Measurements from ENCODE around the gene VPS25. TPM values are rescaled to one million over a fixed set of nuclear protein-coding genes. Genes with fewer than 3 reads are reported as not detected.

The VPS25 gene
- 121 to 127 TPM (median 125 TPM) in 5 replicates for total RNA-seq (2022; extraction: Qiagen RNA extraction)

DNA sequence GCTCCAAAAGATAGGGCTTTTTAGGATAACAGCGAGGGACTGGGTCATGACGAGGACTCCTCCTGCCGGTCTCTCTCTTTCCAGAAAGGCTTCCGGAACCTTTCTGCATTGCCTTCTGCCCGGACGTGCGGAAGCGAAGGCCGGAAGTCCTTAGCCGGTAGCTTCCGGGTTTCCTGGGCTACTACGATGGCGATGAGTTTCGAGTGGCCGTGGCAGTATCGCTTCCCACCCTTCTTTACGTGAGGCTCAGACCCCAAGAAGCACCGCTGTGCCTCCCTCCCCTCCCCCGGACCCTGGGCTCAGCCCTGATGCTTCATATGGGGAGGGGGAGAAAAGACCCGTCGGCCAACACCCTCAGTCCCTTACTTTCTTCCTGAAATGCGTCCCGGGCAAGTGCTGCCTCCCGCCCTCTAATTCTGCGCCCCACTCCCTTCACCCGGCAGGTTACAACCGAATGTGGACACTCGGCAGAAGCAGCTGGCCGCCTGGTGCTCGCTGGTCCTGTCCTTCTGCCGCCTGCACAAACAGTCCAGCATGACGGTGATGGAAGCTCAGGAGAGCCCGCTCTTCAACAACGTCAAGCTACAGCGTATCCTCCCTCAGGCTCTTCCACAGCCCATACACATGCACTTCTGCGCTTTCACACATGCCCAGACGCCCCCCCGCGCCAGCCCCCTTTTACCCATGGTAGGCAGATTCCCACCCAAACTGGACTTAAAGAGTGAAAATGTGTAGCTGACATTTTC lies at the start of gene VPS25:
VPS25 (plus strand) TSS at position 160 of the 746 bp plus-strand sequence; CDS start at position 187, 27 bp downstream.

GRCh38 chr17:42744806-42745617 lies 28.2 kb upstream of the VPS25 start, which contains the start of gene EZH1:
Gene EZH1 (minus strand): TSS chr17:42745040. CDS start chr17:42728941, 16,099 bp downstream.

DNA sequence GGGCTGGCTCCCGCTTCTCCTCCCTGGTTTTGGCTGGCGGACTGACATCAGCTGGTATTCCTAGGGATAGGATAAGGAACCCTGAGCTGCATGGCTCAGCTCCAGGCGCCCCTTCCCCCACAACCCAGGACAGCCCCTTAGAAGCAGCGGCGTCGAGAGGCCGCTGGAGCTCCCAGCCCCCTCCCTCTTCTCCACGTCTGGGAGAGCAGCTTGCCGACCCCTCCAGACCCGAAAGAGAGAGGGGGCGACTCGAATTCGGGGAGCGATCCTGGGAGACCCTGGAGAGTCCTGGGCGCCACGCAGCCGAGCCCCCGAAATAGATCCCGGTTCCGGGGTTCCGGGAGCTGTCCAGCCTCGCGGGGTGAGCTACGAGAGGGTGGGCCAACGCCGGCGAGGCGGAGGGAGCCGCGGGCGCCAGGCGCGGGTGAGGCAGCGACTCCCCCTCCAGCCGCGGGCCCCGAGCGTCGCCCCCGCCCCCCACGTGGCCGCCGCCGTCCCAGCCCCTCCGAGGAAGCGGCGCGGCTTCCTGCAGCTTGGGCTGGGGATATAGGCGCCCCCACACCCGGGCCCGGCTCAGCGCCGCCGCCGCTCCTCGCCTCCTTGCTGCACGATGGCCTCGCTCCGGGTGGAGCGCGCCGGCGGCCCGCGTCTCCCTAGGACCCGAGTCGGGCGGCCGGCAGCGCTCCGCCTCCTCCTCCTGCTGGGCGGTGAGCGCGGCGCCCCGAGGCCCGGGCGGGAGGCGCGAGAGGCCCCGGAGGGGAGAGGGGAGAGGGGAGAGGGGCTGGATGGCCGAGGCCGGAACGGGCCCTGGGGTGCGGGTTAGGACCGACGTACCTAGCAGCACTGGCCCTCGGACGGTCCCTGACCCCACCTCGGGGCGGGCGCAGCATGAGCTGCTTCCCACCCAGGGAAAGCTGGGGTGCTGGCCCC lies 12.3 kb upstream of the VPS25 start, which contains the start of gene RAMP2:
RAMP2 (plus strand) TSS at position 576 of the 930 bp plus-strand sequence; CDS start at position 611, 35 bp downstream.

GRCh38 chr17:42779936-42780850 lies 6.9 kb downstream of the VPS25 start, which contains the start of gene WNK4:
Gene WNK4 (plus strand): TSS chr17:42780610. CDS start chr17:42780699, 89 bp downstream.

GRCh38 chr17:42798383-42799380 lies 25.4 kb downstream of the VPS25 start, which contains the start of the genes CNTD1 and COA3:
Gene CNTD1 (plus strand): TSS chr17:42798861. CDS start chr17:42799068, 207 bp downstream.
Gene COA3 (minus strand): TSS chr17:42798704. CDS start chr17:42798681, 23 bp downstream.

Other genes with a start within 250 kb of the VPS25 start
- 35.1 to 46.5 TPM (median 44.1 TPM) in 5 replicates for gene NAGLU, start 237.2 kb upstream of the VPS25 start, total RNA-seq (2022; extraction: Qiagen RNA extraction)
- 0.51 to 1.6 TPM (median 1.3 TPM) in 5 replicates for gene HSD17B1, start 220.5 kb upstream of the VPS25 start, total RNA-seq (2022; extraction: Qiagen RNA extraction)
- 112 to 132 TPM (median 119 TPM) in 5 replicates for gene COASY, start 211.3 kb upstream of the VPS25 start, total RNA-seq (2022; extraction: Qiagen RNA extraction)
- gene MLX, start 206.3 kb upstream of the VPS25 start, total RNA-seq (2022; extraction: Qiagen RNA extraction), result 62.1 to 64.0 TPM (median 63.3 TPM) in 5 replicates
- gene PSMC3IP, start 195.7 kb upstream of the VPS25 start, total RNA-seq (2022; extraction: Qiagen RNA extraction), result 30.1 to 35.0 TPM (median 31.2 TPM) in 5 replicates
- gene RETREG3, start 164.1 kb upstream of the VPS25 start, total RNA-seq (2022; extraction: Qiagen RNA extraction), result 23.7 to 35.2 TPM (median 27.9 TPM) in 5 replicates
- 133 to 144 TPM (median 140 TPM) in 5 replicates for gene TUBG1, start 163.8 kb upstream of the VPS25 start, total RNA-seq (2022; extraction: Qiagen RNA extraction)
- 17.1 to 23.8 TPM (median 20.7 TPM) in 5 replicates for gene TUBG2, start 114.2 kb upstream of the VPS25 start, total RNA-seq (2022; extraction: Qiagen RNA extraction)
- gene PLEKHH3, start 96.5 kb upstream of the VPS25 start, total RNA-seq (2022; extraction: Qiagen RNA extraction), result 11.6 to 16.4 TPM (median 16.0 TPM) in 5 replicates
- 0.28 to 0.36 TPM (median 0.32 TPM) in 5 replicates for gene CCR10, start 91.6 kb upstream of the VPS25 start, total RNA-seq (2022; extraction: Qiagen RNA extraction)
- gene CNTNAP1, start 90.9 kb upstream of the VPS25 start, total RNA-seq (2022; extraction: Qiagen RNA extraction), result 4.7 to 5.9 TPM (median 5.5 TPM) in 5 replicates
- 8.2 to 12.3 TPM (median 11.9 TPM) in 5 replicates for gene EZH1, start 28.4 kb upstream of the VPS25 start, total RNA-seq (2022; extraction: Qiagen RNA extraction)
- gene RAMP2, start 12.2 kb upstream of the VPS25 start, total RNA-seq (2022; extraction: Qiagen RNA extraction), result 0.75 to 1.2 TPM (median 1.0 TPM) in 5 replicates
- 1.0 to 1.7 TPM (median 1.2 TPM) in 5 replicates for gene WNK4, start 7.2 kb downstream of the VPS25 start, total RNA-seq (2022; extraction: Qiagen RNA extraction)
- 106 to 148 TPM (median 136 TPM) in 5 replicates for gene COA3, start 25.3 kb downstream of the VPS25 start, total RNA-seq (2022; extraction: Qiagen RNA extraction)
- gene CNTD1, start 25.4 kb downstream of the VPS25 start, total RNA-seq (2022; extraction: Qiagen RNA extraction), result 0.09 to 0.17 TPM (median 0.13 TPM) in 3 of 5 replicates, not detected in the others
- gene BECN1, start 50.8 kb downstream of the VPS25 start, total RNA-seq (2022; extraction: Qiagen RNA extraction), result 72.3 to 106 TPM (median 77.4 TPM) in 5 replicates
- gene PSME3, start 59.9 kb downstream of the VPS25 start, total RNA-seq (2022; extraction: Qiagen RNA extraction), result 222 to 326 TPM (median 227 TPM) in 5 replicates
- gene AOC2, start 71.1 kb downstream of the VPS25 start, total RNA-seq (2022; extraction: Qiagen RNA extraction), result 1.6 to 2.4 TPM (median 2.0 TPM) in 5 replicates
- gene AOC3, start 77.8 kb downstream of the VPS25 start, total RNA-seq (2022; extraction: Qiagen RNA extraction), result 1.1 to 2.1 TPM (median 1.4 TPM) in 5 replicates
- gene G6PC1, start 127.3 kb downstream of the VPS25 start, total RNA-seq (2022; extraction: Qiagen RNA extraction), result 0.14 TPM in 1 of 5 replicates, not detected in the others
- 52.7 to 63.5 TPM (median 56.9 TPM) in 5 replicates for gene AARSD1, start 191.0 kb downstream of the VPS25 start, total RNA-seq (2022; extraction: Qiagen RNA extraction)
- gene PTGES3L, start 206.6 kb downstream of the VPS25 start, total RNA-seq (2022; extraction: Qiagen RNA extraction), result 0.95 to 1.4 TPM (median 1.1 TPM) in 5 replicates
- 19.7 to 22.3 TPM (median 21.1 TPM) in 5 replicates for gene RUNDC1, start 207.1 kb downstream of the VPS25 start, total RNA-seq (2022; extraction: Qiagen RNA extraction)
- 2,950 to 3,217 TPM (median 3,086 TPM) in 5 replicates for gene RPL27, start 225.0 kb downstream of the VPS25 start, total RNA-seq (2022; extraction: Qiagen RNA extraction)
- 15.8 to 21.1 TPM (median 18.4 TPM) in 5 replicates for gene IFI35, start 233.3 kb downstream of the VPS25 start, total RNA-seq (2022; extraction: Qiagen RNA extraction)
- 230 to 245 TPM (median 244 TPM) in 5 replicates for gene VAT1, start 248.9 kb downstream of the VPS25 start, total RNA-seq (2022; extraction: Qiagen RNA extraction)